Memory B cell (primary cell): ENCODE results near the gene MXD4.

Experiments used
- ATAC-seq: fragments of 150-1000 bp; cut with Tn5 transposase; 2 replicates; pipeline ENCODE4 v1.10.0; 2021; ENCODE audit warnings: low read depth, mild to moderate bottlenecking, moderate library complexity
- DNase-seq, 2 donors: peaks; one replicate each; pipeline ENCODE4 v3.0.0; 2022; ENCODE audit warnings: low spot score in 2 of 2
- H3K27ac Mint-ChIP-seq: one replicate; pipeline ENCODE4 v1.8.0; 2022; ENCODE audit warnings: mild to moderate bottlenecking, moderate library complexity, mixed read lengths
- H3K27me3 Mint-ChIP-seq: one replicate; pipeline ENCODE4 v1.8.0; 2022; ENCODE audit warnings: mixed read lengths
- H3K36me3 Mint-ChIP-seq: one replicate; pipeline ENCODE4 v1.8.0; 2022; ENCODE audit warnings: mild to moderate bottlenecking, mixed read lengths
- H3K4me1 Mint-ChIP-seq: one replicate; pipeline ENCODE4 v1.8.0; 2022; ENCODE audit warnings: mixed read lengths
- H3K4me3 Mint-ChIP-seq: one replicate; pipeline ENCODE4 v1.8.0; 2022; ENCODE audit warnings: mild to moderate bottlenecking, moderate library complexity, mixed read lengths
- H3K9me3 Mint-ChIP-seq: one replicate; pipeline ENCODE4 v1.8.0; 2022; ENCODE audit warnings: mixed read lengths

MXD4 gene

DNA sequence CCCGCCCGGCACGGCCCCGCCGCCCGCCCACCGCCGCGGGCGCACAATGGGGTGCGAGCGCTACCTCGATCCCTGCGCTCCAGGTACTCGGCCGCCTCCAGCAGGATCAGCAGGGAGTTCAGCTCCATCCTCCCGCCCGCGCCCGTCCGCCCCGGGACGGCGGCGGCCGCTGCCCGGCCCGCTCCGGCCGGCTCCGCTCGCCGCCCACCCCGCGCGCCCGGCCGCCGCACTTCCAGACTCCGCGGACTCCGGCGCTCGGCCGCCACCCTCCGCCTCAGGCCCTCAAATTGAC lies at the start of gene MXD4:
TSS of gene MXD4 (minus strand) at position 257 of the 292 bp plus-strand sequence. CDS start at position 128, 129 bp downstream.
- peak within 1 kb of the TSS; percentile 87 for H3K27ac Mint-ChIP-seq
- DNase-seq (no peak), ATAC-seq (peak; percentile 0)
- no peaks in the 10 kb centered on the region for H3K36me3 Mint-ChIP-seq
- H3K27me3 Mint-ChIP-seq = no peaks in the 10 kb centered on the region
- peak within 1 kb of the TSS; percentile 85 for H3K4me3 Mint-ChIP-seq
- H3K9me3 Mint-ChIP-seq = no peaks in the 10 kb centered on the region
- peaks cover 11% of the 10 kb centered on the region for H3K4me1 Mint-ChIP-seq

DNA sequence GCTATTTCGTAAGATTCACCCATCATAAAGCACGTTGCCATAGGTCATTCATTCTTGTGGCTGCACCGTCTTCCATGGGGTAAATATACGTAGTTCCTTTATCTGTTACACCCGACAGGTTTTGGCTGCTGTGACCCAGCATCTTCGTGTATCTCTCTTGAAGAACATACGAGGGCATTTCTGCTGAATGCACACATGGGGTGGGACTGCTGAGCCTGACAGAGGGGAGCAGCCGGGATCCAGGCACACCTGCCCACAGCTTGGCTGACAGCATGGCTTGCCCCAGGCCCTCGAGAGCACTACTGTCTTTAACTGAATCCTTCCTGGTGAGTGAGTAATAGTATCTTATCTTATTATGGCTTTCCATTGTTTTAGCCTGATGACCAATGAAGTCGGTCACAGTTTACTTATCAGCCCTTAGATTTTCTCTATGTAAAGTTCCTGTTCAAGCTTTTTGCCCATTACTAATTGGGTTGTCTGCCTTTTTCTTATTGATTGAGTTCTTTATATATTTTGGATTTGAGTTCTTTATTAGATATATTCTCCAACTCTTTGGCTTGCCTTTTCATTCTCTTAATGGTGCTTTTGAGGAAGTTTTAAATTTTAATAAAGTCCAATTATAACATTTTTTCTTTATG lies 45.0 kb upstream of the MXD4 start:
- no peak overlapping the region for H3K4me3 Mint-ChIP-seq
- no peak overlapping the region for H3K27ac Mint-ChIP-seq
- no peak for DNase-seq
- no peak for ATAC-seq
- no peaks in the 10 kb centered on the region for H3K27me3 Mint-ChIP-seq
- H3K9me3 Mint-ChIP-seq = peaks cover 13% of the 10 kb centered on the region
- H3K4me1 Mint-ChIP-seq = no peaks in the 10 kb centered on the region
- peaks cover 12% of the 10 kb centered on the region for H3K36me3 Mint-ChIP-seq

GRCh38 chr4:2305766-2306501 lies 44.0 kb upstream of the MXD4 start:
- no peak for ATAC-seq
- Mint-ChIP-seq H3K4me1 (no peaks in the 10 kb centered on the region), H3K9me3 (peaks cover 13% of the 10 kb centered on the region), H3K36me3 (peaks cover 12% of the 10 kb centered on the region), H3K27me3 (no peaks in the 10 kb centered on the region), H3K27ac (no peak overlapping the region), H3K4me3 (no peak overlapping the region)
- DNase-seq = no peak

- Mint-ChIP-seq H3K4me3 (no peak overlapping the region), H3K27me3 (no peaks in the 10 kb centered on the region), H3K9me3 (peaks cover 13% of the 10 kb centered on the region)
Measured at GRCh38 chr4:2304877-2305561, 43.1 kb upstream of the MXD4 start.

GRCh38 chr4:2304321-2304876 lies 42.5 kb upstream of the MXD4 start:
- no peak for ATAC-seq
- no peak for DNase-seq
- Mint-ChIP-seq H3K36me3 (peaks cover 6% of the 10 kb centered on the region), H3K9me3 (peaks cover 9% of the 10 kb centered on the region), H3K27me3 (no peaks in the 10 kb centered on the region), H3K4me3 (no peak overlapping the region), H3K27ac (no peak overlapping the region), H3K4me1 (no peaks in the 10 kb centered on the region)

More at GRCh38 chr4:2304877-2305561, 43.1 kb upstream of the MXD4 start:
- ATAC-seq = no peak
- no peak overlapping the region for H3K27ac Mint-ChIP-seq
- H3K4me1 Mint-ChIP-seq = no peaks in the 10 kb centered on the region
- peaks cover 8% of the 10 kb centered on the region for H3K36me3 Mint-ChIP-seq
- no peak for DNase-seq

GRCh38 chr4:2303686-2304320 lies 41.9 kb upstream of the MXD4 start:
- H3K4me1 Mint-ChIP-seq = no peaks in the 10 kb centered on the region
- peaks cover 6% of the 10 kb centered on the region for H3K36me3 Mint-ChIP-seq
- ATAC-seq (no peak), DNase-seq (no peak)
- H3K27me3 Mint-ChIP-seq = no peaks in the 10 kb centered on the region
- H3K27ac Mint-ChIP-seq = no peak overlapping the region
- no peak overlapping the region for H3K4me3 Mint-ChIP-seq
- peaks cover 7% of the 10 kb centered on the region for H3K9me3 Mint-ChIP-seq

DNA sequence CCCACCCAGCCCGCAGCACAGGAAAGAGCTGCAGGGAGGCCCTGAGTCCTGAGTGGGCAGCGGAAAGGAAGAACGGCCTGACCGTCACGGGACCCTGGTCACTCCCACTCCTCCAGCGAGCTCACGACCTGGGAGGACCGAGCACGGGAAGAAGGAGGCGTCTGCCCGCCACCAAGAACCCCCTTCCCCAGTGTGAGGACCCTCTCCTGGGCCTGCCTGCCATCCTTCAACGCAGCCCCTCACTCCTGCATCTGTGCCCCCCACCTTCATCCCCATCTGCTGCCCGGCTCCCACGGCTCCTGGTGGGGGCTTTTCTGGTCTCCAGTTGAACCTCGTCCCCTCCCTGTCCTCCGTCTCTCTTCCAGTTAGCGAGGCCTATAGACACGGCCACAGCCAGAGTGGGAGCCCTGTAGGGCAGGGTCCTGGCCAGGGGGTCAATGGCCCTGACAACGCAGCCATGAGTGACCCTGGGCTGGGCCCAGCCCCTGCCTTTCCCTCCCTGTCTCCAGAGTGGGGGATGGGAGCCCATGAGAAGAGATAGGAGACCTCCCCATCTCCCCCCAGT lies 41.3 kb upstream of the MXD4 start:
- no peak for ATAC-seq
- DNase-seq = no peak
- H3K27ac Mint-ChIP-seq = no peak overlapping the region
- peaks cover 4% of the 10 kb centered on the region for H3K36me3 Mint-ChIP-seq
- peaks cover 2% of the 10 kb centered on the region for H3K4me1 Mint-ChIP-seq
- H3K9me3 Mint-ChIP-seq = peaks cover 5% of the 10 kb centered on the region
- no peak overlapping the region for H3K4me3 Mint-ChIP-seq
- H3K27me3 Mint-ChIP-seq = no peaks in the 10 kb centered on the region

GRCh38 chr4:2302387-2303119 lies 40.6 kb upstream of the MXD4 start:
- peaks cover 9% of the 10 kb centered on the region for H3K4me1 Mint-ChIP-seq
- H3K27me3 Mint-ChIP-seq = peaks cover under 1% of the 10 kb centered on the region
- H3K27ac Mint-ChIP-seq = no peak overlapping the region
- H3K4me3 Mint-ChIP-seq = no peak overlapping the region
- peaks cover 5% of the 10 kb centered on the region for H3K9me3 Mint-ChIP-seq
- peaks cover 2% of the 10 kb centered on the region for H3K36me3 Mint-ChIP-seq
- DNase-seq (no peak), ATAC-seq (no peak)

DNA sequence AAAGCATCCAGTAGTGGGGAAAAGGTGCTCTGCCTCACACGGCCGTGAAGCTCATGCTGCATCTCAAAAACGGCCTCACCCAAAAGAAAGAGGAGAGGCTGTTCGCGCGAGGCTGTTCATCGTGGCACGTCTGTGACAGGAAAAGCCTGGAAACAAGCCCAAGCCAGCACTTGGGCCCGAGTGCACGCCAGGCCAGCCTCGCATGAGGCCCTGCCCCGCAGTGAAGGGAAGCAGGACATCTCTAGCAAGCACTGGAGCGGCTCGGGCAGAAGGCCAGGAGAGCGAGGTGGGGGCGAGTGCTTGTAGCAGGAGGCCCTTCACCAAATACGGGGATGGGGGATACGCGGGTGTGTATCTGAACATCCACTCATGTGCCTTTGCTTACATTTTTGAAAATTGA lies 39.9 kb upstream of the MXD4 start:
- H3K27me3 Mint-ChIP-seq = peaks cover 1% of the 10 kb centered on the region
- peaks cover 2% of the 10 kb centered on the region for H3K9me3 Mint-ChIP-seq
- peaks cover 2% of the 10 kb centered on the region for H3K36me3 Mint-ChIP-seq
- H3K27ac Mint-ChIP-seq = no peak overlapping the region
- H3K4me3 Mint-ChIP-seq = no peak overlapping the region
- peaks cover 12% of the 10 kb centered on the region for H3K4me1 Mint-ChIP-seq
- ATAC-seq (no peak), DNase-seq (no peak)

- Mint-ChIP-seq H3K4me3 (no peak overlapping the region), H3K4me1 (peaks cover 12% of the 10 kb centered on the region), H3K36me3 (peaks cover 2% of the 10 kb centered on the region), H3K27ac (no peak overlapping the region), H3K9me3 (no peaks in the 10 kb centered on the region), H3K27me3 (peaks cover 1% of the 10 kb centered on the region)
- no peak for DNase-seq
- no peak for ATAC-seq
Measured at GRCh38 chr4:2301225-2301642, 39.3 kb upstream of the MXD4 start.

DNA sequence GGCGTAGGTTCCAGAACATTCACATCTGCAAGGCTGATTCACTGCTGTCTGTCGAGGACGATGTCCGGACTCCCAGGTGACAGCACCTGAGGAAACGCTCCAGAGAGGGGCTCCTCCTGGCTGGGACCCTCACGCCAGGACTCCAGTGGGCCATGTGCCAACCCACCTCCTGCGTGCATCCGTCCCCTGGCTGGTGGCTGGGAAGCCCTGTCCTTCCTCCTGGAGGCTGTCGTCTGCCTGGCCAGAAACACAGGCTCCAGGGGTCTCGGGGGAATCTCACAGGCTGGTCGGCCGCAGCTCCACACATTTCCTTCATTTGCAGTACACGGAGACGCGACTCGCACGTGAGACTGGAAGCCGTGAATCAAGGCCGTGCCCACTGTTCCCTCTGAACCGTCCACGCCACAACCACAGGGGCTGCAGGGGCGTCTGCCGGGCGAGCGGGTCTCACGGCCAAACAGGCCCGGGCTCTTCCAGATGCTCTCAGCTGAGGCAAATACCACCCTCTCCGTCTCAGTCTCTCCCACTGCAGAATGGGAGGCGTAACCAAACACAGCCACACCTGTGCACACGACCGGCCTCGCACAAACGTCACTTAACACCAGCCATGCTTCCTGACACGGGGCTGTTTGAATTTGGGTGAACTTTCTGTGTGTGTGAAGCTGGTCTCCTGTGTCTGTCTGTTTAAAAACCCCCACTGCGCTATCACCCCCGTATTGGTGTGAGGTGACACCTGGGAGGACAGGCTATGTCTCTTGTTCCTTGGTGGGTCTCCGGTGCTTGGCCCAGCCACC lies 38.7 kb upstream of the MXD4 start:
- no peak for ATAC-seq
- Mint-ChIP-seq H3K27me3 (peaks cover 1% of the 10 kb centered on the region), H3K4me1 (peaks cover 12% of the 10 kb centered on the region), H3K36me3 (peaks cover 2% of the 10 kb centered on the region), H3K4me3 (no peak overlapping the region), H3K27ac (no peak overlapping the region), H3K9me3 (no peaks in the 10 kb centered on the region)
- no peak for DNase-seq

DNA sequence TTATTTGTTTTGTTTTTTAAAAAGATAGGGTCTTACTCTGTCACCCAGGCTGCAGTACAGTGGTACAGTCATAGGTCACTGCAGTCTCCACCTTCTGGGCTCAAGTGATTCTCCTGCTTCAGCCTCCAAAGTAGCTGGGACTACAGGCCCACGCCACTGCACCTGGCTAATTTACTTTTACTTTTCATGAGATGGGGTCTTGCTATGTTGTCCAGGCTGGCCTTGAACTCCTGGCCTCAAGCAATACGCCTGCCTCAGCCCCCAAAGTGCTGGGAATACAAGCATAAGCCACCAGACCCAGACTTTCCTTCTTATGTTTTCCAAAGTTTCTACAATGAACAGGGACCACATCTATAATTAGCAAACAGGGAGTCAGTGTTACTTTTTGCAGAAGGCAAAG lies 37.9 kb upstream of the MXD4 start:
- Mint-ChIP-seq H3K27me3 (peaks cover 1% of the 10 kb centered on the region), H3K4me3 (no peak overlapping the region), H3K27ac (peak overlapping the region; percentile 82), H3K9me3 (no peaks in the 10 kb centered on the region), H3K4me1 (peaks cover 12% of the 10 kb centered on the region), H3K36me3 (peaks cover 2% of the 10 kb centered on the region)
- ATAC-seq (no peak), DNase-seq (no peak)
